OCI-LY3 (cell line): ENCODE measurements around the gene USP31.

Experiments
- EZH2phosphoT487 ChIP-seq: fragments of 200-600 bp; shearing (Covaris generic); IDR thresholded peaks from 2 replicates; pipeline ENCODE4 v1.6.1; 2018; ENCODE audit warnings: antibody characterized with exemption, mixed run types, low read depth
- TF ChIP-seq, protein P1 (sequence below): fragments of 200-600, 300-600 bp; sonication (generic); IDR thresholded peaks from 2 replicates; pipeline ENCODE4 v1.5.1; 2014; ENCODE audit warnings: antibody characterized with exemption, low read length, low read depth

DNA sequence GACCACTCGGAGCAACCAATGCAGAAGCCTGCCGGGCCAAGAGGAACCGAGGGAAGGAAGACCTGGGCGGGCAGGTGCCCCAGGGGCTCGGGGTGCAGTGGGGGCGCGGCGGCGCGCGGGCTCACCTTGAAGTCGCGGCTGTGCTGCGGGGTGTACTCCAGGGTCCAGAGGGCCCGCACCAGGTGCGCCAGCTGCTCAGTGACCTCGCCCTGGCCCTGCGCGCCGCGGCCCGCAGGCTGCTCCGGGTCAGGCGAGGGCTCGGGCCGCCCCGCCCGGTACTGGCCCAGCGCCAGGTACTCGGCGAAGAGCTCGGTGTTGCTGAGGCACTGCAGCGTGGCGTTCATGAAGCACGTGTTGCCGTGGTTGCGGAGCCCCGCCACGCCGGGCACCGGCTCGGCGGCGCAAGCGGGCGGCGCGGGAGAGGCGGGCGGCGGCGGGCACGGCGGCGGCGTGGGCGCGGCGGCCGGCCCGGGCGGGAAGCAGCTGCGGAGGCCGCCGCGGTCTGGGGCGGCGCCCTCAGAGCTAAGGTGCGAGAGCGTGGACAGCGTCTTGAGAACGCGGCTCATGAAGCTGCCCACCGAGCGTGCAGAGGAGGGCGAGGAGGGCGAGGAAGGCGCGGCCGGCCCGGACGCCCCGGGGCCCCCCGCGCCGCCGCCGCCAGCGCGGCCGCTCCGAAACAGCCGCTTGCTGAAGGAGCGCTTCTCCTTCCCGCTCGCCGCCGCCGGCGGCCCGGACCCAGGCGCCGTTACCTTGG, 562 bp downstream of the USP31 start:
- TF ChIP-seq, protein P1, sequence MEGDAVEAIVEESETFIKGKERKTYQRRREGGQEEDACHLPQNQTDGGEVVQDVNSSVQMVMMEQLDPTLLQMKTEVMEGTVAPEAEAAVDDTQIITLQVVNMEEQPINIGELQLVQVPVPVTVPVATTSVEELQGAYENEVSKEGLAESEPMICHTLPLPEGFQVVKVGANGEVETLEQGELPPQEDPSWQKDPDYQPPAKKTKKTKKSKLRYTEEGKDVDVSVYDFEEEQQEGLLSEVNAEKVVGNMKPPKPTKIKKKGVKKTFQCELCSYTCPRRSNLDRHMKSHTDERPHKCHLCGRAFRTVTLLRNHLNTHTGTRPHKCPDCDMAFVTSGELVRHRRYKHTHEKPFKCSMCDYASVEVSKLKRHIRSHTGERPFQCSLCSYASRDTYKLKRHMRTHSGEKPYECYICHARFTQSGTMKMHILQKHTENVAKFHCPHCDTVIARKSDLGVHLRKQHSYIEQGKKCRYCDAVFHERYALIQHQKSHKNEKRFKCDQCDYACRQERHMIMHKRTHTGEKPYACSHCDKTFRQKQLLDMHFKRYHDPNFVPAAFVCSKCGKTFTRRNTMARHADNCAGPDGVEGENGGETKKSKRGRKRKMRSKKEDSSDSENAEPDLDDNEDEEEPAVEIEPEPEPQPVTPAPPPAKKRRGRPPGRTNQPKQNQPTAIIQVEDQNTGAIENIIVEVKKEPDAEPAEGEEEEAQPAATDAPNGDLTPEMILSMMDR = no peak
- no peak for TF ChIP-seq EZH2phosphoT487
